RWPE2 (cell line): ENCODE data around the gene MYRF.

Source experiments
- ATAC-seq: fragments of 200-7000 bp; cut with Tn5 transposase; 3 replicates; pipeline ENCODE4 v1.9.1; 2021; ENCODE audit warnings: low read depth
- DNase-seq: peaks from one replicate; pipeline ENCODE4 v3.0.0-alpha.2; 2020; ENCODE audit warnings: low spot score
- H3K27ac ChIP-seq: fragments of 450-650 bp; 2 replicates; pipeline ENCODE4 v1.5.1; 2017; ENCODE audit warnings: mild to moderate bottlenecking; ENCODE audit not compliant: poor library complexity, severe bottlenecking
- H3K27me3 ChIP-seq: fragments of 250-450 bp; sonication (Bioruptor Pico); 2 replicates; pipeline ENCODE4 v1.5.1; 2021; ENCODE audit warnings: mild to moderate bottlenecking, moderate library complexity; ENCODE audit not compliant: insufficient read depth, poor library complexity, severe bottlenecking
- H3K36me3 ChIP-seq: fragments of 250-450 bp; sonication (Bioruptor Pico); 2 replicates; pipeline ENCODE4 v1.5.1; 2020; ENCODE audit warnings: low read depth, mild to moderate bottlenecking, moderate library complexity
- H3K4me1 ChIP-seq: fragments of 250-450 bp; sonication (Bioruptor Pico); 2 replicates; pipeline ENCODE4 v1.5.1; 2021; ENCODE audit warnings: mild to moderate bottlenecking, moderate library complexity; ENCODE audit not compliant: insufficient read depth, poor library complexity, severe bottlenecking
- H3K4me3 ChIP-seq: fragments of 250-450 bp; sonication (Bioruptor Pico); 2 replicates; pipeline ENCODE4 v1.5.1; 2021; ENCODE audit warnings: mild to moderate bottlenecking, moderate library complexity; ENCODE audit not compliant: severe bottlenecking
- H3K9me3 ChIP-seq: fragments of 250-450 bp; sonication (Bioruptor Pico); 2 replicates; pipeline ENCODE4 v1.5.1; 2021; ENCODE audit warnings: mild to moderate bottlenecking, moderate library complexity; ENCODE audit not compliant: severe bottlenecking
- TF ChIP-seq, protein P1 (sequence below): fragments of 450-650 bp; IDR thresholded peaks from one replicate; pipeline ENCODE4 v1.5.1; 2017; ENCODE audit warnings: mild to moderate bottlenecking, moderate library complexity; ENCODE audit not compliant: poor library complexity, severe bottlenecking

Gene MYRF

DNA sequence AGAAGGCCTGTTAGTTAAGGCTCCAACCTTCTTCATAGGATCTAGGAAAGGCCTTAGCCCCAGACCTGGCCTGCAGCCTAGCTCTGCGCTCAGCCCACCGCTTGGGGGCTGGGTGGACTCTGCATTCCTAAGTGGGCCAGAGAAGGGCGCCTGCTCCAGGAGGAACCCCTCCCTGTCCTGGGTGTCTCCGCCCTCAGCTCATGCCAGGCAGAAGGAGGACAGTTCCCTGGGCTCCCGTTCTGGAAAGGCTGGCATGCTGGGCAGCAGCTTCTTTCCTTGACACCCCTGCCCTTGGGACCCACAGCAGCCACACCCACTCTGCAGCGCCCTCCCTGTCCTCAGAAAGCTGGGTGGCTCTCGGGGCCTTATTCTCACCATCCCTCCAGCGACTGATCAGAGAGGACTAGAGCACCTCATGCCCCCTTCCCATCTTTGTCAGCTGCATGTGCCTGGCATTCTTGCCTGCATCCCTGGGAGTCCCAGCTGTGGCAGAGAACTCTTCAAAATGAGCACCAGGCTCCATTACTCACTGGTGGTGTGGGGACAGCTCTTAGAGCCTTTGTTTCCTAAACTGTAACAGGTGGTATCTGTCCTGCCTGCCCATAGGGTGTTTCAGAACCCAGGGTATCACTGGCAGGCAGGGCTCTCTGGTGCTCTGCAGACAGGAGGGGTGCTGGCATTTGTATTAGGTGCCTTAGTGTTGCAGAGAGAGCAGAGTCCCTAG, 20.3 kb upstream of the MYRF start:
- no peak overlapping the region for H3K4me3 ChIP-seq
- H3K27me3 ChIP-seq, result no peaks in the 10 kb centered on the region
- H3K27ac ChIP-seq, result no peak overlapping the region
- DNase-seq, result no peak
- TF ChIP-seq, protein P1, sequence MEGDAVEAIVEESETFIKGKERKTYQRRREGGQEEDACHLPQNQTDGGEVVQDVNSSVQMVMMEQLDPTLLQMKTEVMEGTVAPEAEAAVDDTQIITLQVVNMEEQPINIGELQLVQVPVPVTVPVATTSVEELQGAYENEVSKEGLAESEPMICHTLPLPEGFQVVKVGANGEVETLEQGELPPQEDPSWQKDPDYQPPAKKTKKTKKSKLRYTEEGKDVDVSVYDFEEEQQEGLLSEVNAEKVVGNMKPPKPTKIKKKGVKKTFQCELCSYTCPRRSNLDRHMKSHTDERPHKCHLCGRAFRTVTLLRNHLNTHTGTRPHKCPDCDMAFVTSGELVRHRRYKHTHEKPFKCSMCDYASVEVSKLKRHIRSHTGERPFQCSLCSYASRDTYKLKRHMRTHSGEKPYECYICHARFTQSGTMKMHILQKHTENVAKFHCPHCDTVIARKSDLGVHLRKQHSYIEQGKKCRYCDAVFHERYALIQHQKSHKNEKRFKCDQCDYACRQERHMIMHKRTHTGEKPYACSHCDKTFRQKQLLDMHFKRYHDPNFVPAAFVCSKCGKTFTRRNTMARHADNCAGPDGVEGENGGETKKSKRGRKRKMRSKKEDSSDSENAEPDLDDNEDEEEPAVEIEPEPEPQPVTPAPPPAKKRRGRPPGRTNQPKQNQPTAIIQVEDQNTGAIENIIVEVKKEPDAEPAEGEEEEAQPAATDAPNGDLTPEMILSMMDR, result no peak
- H3K36me3 ChIP-seq, result no peaks in the 10 kb centered on the region
- ATAC-seq, result no peak
- H3K4me1 ChIP-seq, result peaks cover 25% of the 10 kb centered on the region
- no peaks in the 10 kb centered on the region for H3K9me3 ChIP-seq

DNA sequence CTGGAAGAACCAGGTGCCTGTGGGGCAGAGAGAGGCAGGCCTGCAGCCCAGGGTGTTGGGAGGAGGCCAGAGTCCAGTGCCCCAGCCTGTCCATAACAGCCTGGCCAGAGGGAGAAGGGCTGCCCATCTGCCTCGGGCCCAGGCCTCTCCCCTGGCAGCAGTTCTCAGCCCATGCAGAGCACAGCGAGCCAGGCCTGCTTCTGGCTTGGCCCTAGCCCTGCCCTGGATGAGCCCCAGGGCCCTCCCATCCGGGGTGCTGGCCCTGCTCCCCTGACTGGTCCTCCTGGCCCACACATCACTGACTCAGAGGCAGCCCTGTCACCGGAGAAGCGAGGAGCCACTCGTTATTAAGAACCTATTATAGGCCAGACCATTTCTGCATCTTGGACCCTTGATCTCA, 19.7 kb upstream of the MYRF start:
- Histone ChIP-seq H3K27me3 (no peaks in the 10 kb centered on the region), H3K27ac (no peak overlapping the region), H3K9me3 (no peaks in the 10 kb centered on the region), H3K4me1 (peaks cover 25% of the 10 kb centered on the region), H3K36me3 (no peaks in the 10 kb centered on the region), H3K4me3 (no peak overlapping the region)
- ATAC-seq (no peak), DNase-seq (no peak)
- TF ChIP-seq, protein P1, result no peak

DNA sequence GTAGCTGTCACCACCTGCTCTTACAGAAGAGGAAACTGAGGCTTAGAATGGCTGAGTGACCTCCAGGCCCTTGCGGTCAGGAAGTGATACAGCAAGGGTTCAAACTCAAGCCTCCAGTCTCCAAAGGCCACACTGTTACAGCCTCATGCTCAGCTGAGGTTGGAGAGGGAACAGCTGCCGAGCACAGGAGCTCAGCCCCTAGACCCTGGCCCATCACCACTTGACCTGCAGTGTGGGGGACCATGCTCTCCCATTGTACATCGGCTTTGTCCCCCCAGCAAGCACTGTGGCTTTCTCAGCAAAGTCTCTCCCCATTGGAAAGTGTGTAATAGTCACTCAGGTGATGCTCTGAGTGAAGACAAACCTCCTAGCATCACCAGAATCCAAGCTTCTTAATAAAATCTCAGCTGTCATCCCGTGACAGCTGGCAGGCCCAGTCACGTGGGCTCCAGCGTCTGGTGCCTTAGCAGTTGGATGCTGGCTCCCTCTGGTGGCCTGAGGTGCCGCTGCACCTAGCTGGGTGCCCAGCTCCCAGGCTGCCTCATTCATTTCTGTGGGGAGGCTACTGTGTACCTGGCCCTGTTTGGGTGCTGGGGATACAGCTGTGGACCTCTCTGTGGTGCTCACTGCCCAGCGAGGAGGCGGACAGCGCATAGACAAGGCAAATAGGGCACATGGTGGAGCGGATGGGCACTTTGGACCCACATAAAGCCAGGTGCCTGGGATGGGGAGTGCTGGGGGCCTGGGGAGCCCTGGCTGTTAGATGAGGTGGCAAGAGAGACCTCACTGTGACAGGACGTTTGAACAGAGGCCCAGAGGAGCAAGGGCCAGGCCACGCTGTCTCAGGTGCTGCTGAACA, 19.1 kb upstream of the MYRF start:
- H3K36me3 ChIP-seq, result no peaks in the 10 kb centered on the region
- H3K27ac ChIP-seq, result no peak overlapping the region
- ATAC-seq, result peak; percentile 46
- no peaks in the 10 kb centered on the region for H3K9me3 ChIP-seq
- TF ChIP-seq, protein P1, result peak; percentile 96
- no peak for DNase-seq
- H3K4me1 ChIP-seq, result peaks cover 25% of the 10 kb centered on the region
- no peaks in the 10 kb centered on the region for H3K27me3 ChIP-seq
- no peak overlapping the region for H3K4me3 ChIP-seq

GRCh38 chr11:61734767-61735166, 17.7 kb upstream of the MYRF start:
- TF ChIP-seq, protein P1, result no peak
- Histone ChIP-seq H3K27me3 (no peaks in the 10 kb centered on the region), H3K4me3 (no peak overlapping the region), H3K27ac (no peak overlapping the region), H3K4me1 (peaks cover 11% of the 10 kb centered on the region), H3K36me3 (no peaks in the 10 kb centered on the region), H3K9me3 (no peaks in the 10 kb centered on the region)
- DNase-seq (no peak), ATAC-seq (no peak)
